ENCODE data around the gene MPC1L.

The MPC1L gene

GRCh38 chrX:40615976-40616375 lies 7.3 kb upstream of the MPC1L start:
- Histone ChIP-seq H2BK15ac (ENCODE audit: low read depth, poor library complexity, severe bottlenecking) (no peak overlapping the region), H3K36me3 (ENCODE audit: control insufficient read depth in 1 of 2, insufficient read depth in 2 of 2, low read depth in 1 of 2, low read length in 2 of 2) (no peaks in the 10 kb centered on the region), H3K4ac (ENCODE audit: low read depth in 1 of 2, low read length in 2 of 2) (no peak overlapping the region), H3K14ac (ENCODE audit: low read length in 2 of 2) (no peak overlapping the region), H2BK120ac (ENCODE audit: low read depth, low read length) (no peak overlapping the region), H2BK12ac (ENCODE audit: low read length in 2 of 2) (no peak overlapping the region), H2AFZ (ENCODE audit: low read depth, low read length) (no peak overlapping the region), H3K27me3 (ENCODE audit: control insufficient read depth in 1 of 2, insufficient read depth in 1 of 2, low read length in 2 of 2) (peaks cover 0 to 32% of the 10 kb centered on the region in 2 experiments), H3K4me3 (ENCODE audit: insufficient read depth in 1 of 2, low read depth in 1 of 2, low read length in 2 of 2) (no peak overlapping the region), H3K27ac (ENCODE audit: low read length, poor library complexity, severe bottlenecking) (no peak overlapping the region), H4K91ac (ENCODE audit: low read length) (no peak overlapping the region), H3K23ac (ENCODE audit: low read length in 2 of 2) (no peak overlapping the region), H3K4me1 (ENCODE audit: control insufficient read depth, insufficient read depth, low read depth, low read length) (no peaks in the 10 kb centered on the region), H2AK5ac (ENCODE audit: low read length, severe bottlenecking) (no peak overlapping the region), H3K4me2 (ENCODE audit: low read length, poor library complexity, severe bottlenecking) (no peak overlapping the region), H3K79me1 (replicated peaks; ENCODE audit: low read length, poor library complexity, severe bottlenecking) (no peaks in the 10 kb centered on the region), H2BK5ac (ENCODE audit: low read depth, low read length, poor library complexity, severe bottlenecking) (no peak overlapping the region), H4K8ac (ENCODE audit: low read length) (no peak overlapping the region), H3K9me3 (ENCODE audit: control insufficient read depth, low read length) (no peaks in the 10 kb centered on the region), H3K9ac (ENCODE audit: low read length) (no peak overlapping the region), H3K18ac (ENCODE audit: low read depth in 1 of 2, low read length in 2 of 2) (no peak overlapping the region)
- no peak for DNase-seq
- 75% methylated on average over 4 of the region's 9 CpGs for WGBS

GRCh38 chrX:40617566-40617965 lies 5.7 kb upstream of the MPC1L start:
- no peaks in the 10 kb centered on the region for H3K36me3 ChIP-seq (ENCODE audit: control insufficient read depth in 1 of 2, insufficient read depth in 2 of 2, low read depth in 1 of 2, low read length in 2 of 2)
- no peak overlapping the region for H3K4me2 ChIP-seq (ENCODE audit: low read length, poor library complexity, severe bottlenecking)
- WGBS, result 91% methylated on average over 6 of the region's 7 CpGs
- no peak overlapping the region for H2BK15ac ChIP-seq (ENCODE audit: low read depth, poor library complexity, severe bottlenecking)
- H4K91ac ChIP-seq (ENCODE audit: low read length), result no peak overlapping the region
- H3K79me1 ChIP-seq (replicated peaks; ENCODE audit: low read length, poor library complexity, severe bottlenecking), result no peaks in the 10 kb centered on the region
- H2BK12ac ChIP-seq (ENCODE audit: low read length in 2 of 2), result no peak overlapping the region
- no peak overlapping the region for H2AK5ac ChIP-seq (ENCODE audit: low read length, severe bottlenecking)
- H2AFZ ChIP-seq (ENCODE audit: low read depth, low read length), result no peak overlapping the region
- no peak for DNase-seq
- H3K4me3 ChIP-seq (ENCODE audit: insufficient read depth in 1 of 2, low read depth in 1 of 2, low read length in 2 of 2), result no peak overlapping the region
- H2BK5ac ChIP-seq (ENCODE audit: low read depth, low read length, poor library complexity, severe bottlenecking), result no peak overlapping the region
- no peak overlapping the region for H3K27ac ChIP-seq (ENCODE audit: low read length, poor library complexity, severe bottlenecking)
- H3K4me1 ChIP-seq (ENCODE audit: control insufficient read depth, insufficient read depth, low read depth, low read length), result no peaks in the 10 kb centered on the region
- no peak overlapping the region for H3K14ac ChIP-seq (ENCODE audit: low read length in 2 of 2)
- H3K9ac ChIP-seq (ENCODE audit: low read length), result no peak overlapping the region
- no peak overlapping the region for H2BK120ac ChIP-seq (ENCODE audit: low read depth, low read length)
- H4K8ac ChIP-seq (ENCODE audit: low read length), result no peak overlapping the region
- H3K18ac ChIP-seq (ENCODE audit: low read depth in 1 of 2, low read length in 2 of 2), result no peak overlapping the region
- H3K9me3 ChIP-seq (ENCODE audit: control insufficient read depth, low read length), result no peaks in the 10 kb centered on the region
- H3K27me3 ChIP-seq (ENCODE audit: control insufficient read depth in 1 of 2, insufficient read depth in 1 of 2, low read length in 2 of 2), result peaks cover 0 to 36% of the 10 kb centered on the region in 2 experiments
- no peak overlapping the region for H3K4ac ChIP-seq (ENCODE audit: low read depth in 1 of 2, low read length in 2 of 2)
- H3K23ac ChIP-seq (ENCODE audit: low read length in 2 of 2), result no peak overlapping the region

- no peak overlapping the region for H2BK5ac ChIP-seq (ENCODE audit: low read depth, low read length, poor library complexity, severe bottlenecking)
- no peak overlapping the region for H3K4ac ChIP-seq (ENCODE audit: low read depth in 1 of 2, low read length in 2 of 2)
- peaks cover 0 to 54% of the 10 kb centered on the region in 2 experiments for H3K27me3 ChIP-seq (ENCODE audit: control insufficient read depth in 1 of 2, insufficient read depth in 1 of 2, low read length in 2 of 2)
- no peak for DNase-seq
- no peak overlapping the region for H3K27ac ChIP-seq (ENCODE audit: low read length, poor library complexity, severe bottlenecking)
- H3K23ac ChIP-seq (ENCODE audit: low read length in 2 of 2), result no peak overlapping the region
- no peak overlapping the region for H3K4me3 ChIP-seq (ENCODE audit: insufficient read depth in 1 of 2, low read depth in 1 of 2, low read length in 2 of 2)
- no peak overlapping the region for H2BK12ac ChIP-seq (ENCODE audit: low read length in 2 of 2)
- WGBS, result 69% methylated on average over 18 of the region's 18 CpGs
- no peak overlapping the region for H2AK5ac ChIP-seq (ENCODE audit: low read length, severe bottlenecking)
- H3K14ac ChIP-seq (ENCODE audit: low read length in 2 of 2), result no peak overlapping the region
- H3K9me3 ChIP-seq (ENCODE audit: control insufficient read depth, low read length), result peaks cover 3% of the 10 kb centered on the region
- no peaks in the 10 kb centered on the region for H3K79me1 ChIP-seq (replicated peaks; ENCODE audit: low read length, poor library complexity, severe bottlenecking)
- no peak overlapping the region for H4K91ac ChIP-seq (ENCODE audit: low read length)
- no peak overlapping the region for H3K4me2 ChIP-seq (ENCODE audit: low read length, poor library complexity, severe bottlenecking)
- H3K18ac ChIP-seq (ENCODE audit: low read depth in 1 of 2, low read length in 2 of 2), result no peak overlapping the region
- peaks cover 3 to 4% of the 10 kb centered on the region in 2 experiments for H3K36me3 ChIP-seq (ENCODE audit: control insufficient read depth in 1 of 2, insufficient read depth in 2 of 2, low read depth in 1 of 2, low read length in 2 of 2)
- no peak overlapping the region for H3K9ac ChIP-seq (ENCODE audit: low read length)
- no peaks in the 10 kb centered on the region for H3K4me1 ChIP-seq (ENCODE audit: control insufficient read depth, insufficient read depth, low read depth, low read length)
- H2AFZ ChIP-seq (ENCODE audit: low read depth, low read length), result no peak overlapping the region
- H2BK15ac ChIP-seq (ENCODE audit: low read depth, poor library complexity, severe bottlenecking), result no peak overlapping the region
- H4K8ac ChIP-seq (ENCODE audit: low read length), result no peak overlapping the region
- no peak overlapping the region for H2BK120ac ChIP-seq (ENCODE audit: low read depth, low read length)
Observed at GRCh38 chrX:40622479-40623138, 619 bp upstream of the MPC1L start.

GRCh38 chrX:40623665-40624064 lies 437 bp downstream of the MPC1L start:
- no peak overlapping the region for H3K27ac ChIP-seq (ENCODE audit: low read length, poor library complexity, severe bottlenecking)
- H3K4me3 ChIP-seq (ENCODE audit: insufficient read depth in 1 of 2, low read depth in 1 of 2, low read length in 2 of 2), result no peak overlapping the region
- H3K4ac ChIP-seq (ENCODE audit: low read depth in 1 of 2, low read length in 2 of 2), result no peak overlapping the region
- no peaks in the 10 kb centered on the region for H3K4me1 ChIP-seq (ENCODE audit: control insufficient read depth, insufficient read depth, low read depth, low read length)
- peaks cover 8 to 14% of the 10 kb centered on the region in 2 experiments for H3K36me3 ChIP-seq (ENCODE audit: control insufficient read depth in 1 of 2, insufficient read depth in 2 of 2, low read depth in 1 of 2, low read length in 2 of 2)
- no peak overlapping the region for H4K91ac ChIP-seq (ENCODE audit: low read length)
- H2AFZ ChIP-seq (ENCODE audit: low read depth, low read length), result no peak overlapping the region
- no peak overlapping the region for H3K4me2 ChIP-seq (ENCODE audit: low read length, poor library complexity, severe bottlenecking)
- H3K18ac ChIP-seq (ENCODE audit: low read depth in 1 of 2, low read length in 2 of 2), result no peak overlapping the region
- no peak overlapping the region for H4K8ac ChIP-seq (ENCODE audit: low read length)
- H2BK12ac ChIP-seq (ENCODE audit: low read length in 2 of 2), result no peak overlapping the region
- no peak overlapping the region for H3K9ac ChIP-seq (ENCODE audit: low read length)
- no peaks in the 10 kb centered on the region for H3K79me1 ChIP-seq (replicated peaks; ENCODE audit: low read length, poor library complexity, severe bottlenecking)
- H3K9me3 ChIP-seq (ENCODE audit: control insufficient read depth, low read length), result peaks cover 3% of the 10 kb centered on the region
- DNase-seq, result no peak
- no peak overlapping the region for H3K14ac ChIP-seq (ENCODE audit: low read length in 2 of 2)
- H3K27me3 ChIP-seq (ENCODE audit: control insufficient read depth in 1 of 2, insufficient read depth in 1 of 2, low read length in 2 of 2), result peaks cover 0 to 55% of the 10 kb centered on the region in 2 experiments
- 93% methylated on average over 32 of the region's 32 CpGs for WGBS
- no peak overlapping the region for H3K23ac ChIP-seq (ENCODE audit: low read length in 2 of 2)
- no peak overlapping the region for H2BK15ac ChIP-seq (ENCODE audit: low read depth, poor library complexity, severe bottlenecking)
- no peak overlapping the region for H2BK5ac ChIP-seq (ENCODE audit: low read depth, low read length, poor library complexity, severe bottlenecking)
- no peak overlapping the region for H2AK5ac ChIP-seq (ENCODE audit: low read length, severe bottlenecking)
- no peak overlapping the region for H2BK120ac ChIP-seq (ENCODE audit: low read depth, low read length)
